Loucy (cell line): ENCODE measurements around the gene AGBL1.

Source experiments
- H2AFZ ChIP-seq: fragments of 200-600 bp; sonication (generic); 2 replicates; pipeline ENCODE4 v1.6.0; 2016; ENCODE audit warnings: antibody characterized with exemption, mild to moderate bottlenecking, low read length, moderate library complexity
- H3F3A ChIP-seq: fragments of 200-600 bp; 2 replicates; pipeline ENCODE4 v1.6.0; 2016; ENCODE audit warnings: antibody characterized with exemption, low read depth, mild to moderate bottlenecking
- H3K27me3 ChIP-seq: fragments of 200-600 bp; sonication (generic); 2 replicates; pipeline ENCODE4 v1.6.1; 2014; ENCODE audit warnings: low read length, mild to moderate bottlenecking; ENCODE audit not compliant: insufficient read depth, poor library complexity, severe bottlenecking
- H3K36me3 ChIP-seq: fragments of 200-600 bp; sonication (generic); 2 replicates; pipeline ENCODE4 v1.6.1; 2016; ENCODE audit warnings: low read length; ENCODE audit not compliant: insufficient read depth
- H3K4me1 ChIP-seq: fragments of 200-600 bp; sonication (generic); 2 replicates; pipeline ENCODE4 v1.5.1; 2014; ENCODE audit warnings: low read length, mild to moderate bottlenecking; ENCODE audit not compliant: insufficient read depth, poor library complexity, severe bottlenecking
- H3K4me2 ChIP-seq: fragments of 200-600 bp; sonication (generic); 2 replicates; pipeline ENCODE4 v1.6.0; 2014; ENCODE audit warnings: antibody characterized with exemption, low read length, low read depth, mild to moderate bottlenecking; ENCODE audit not compliant: poor library complexity, severe bottlenecking
- H3K4me3 ChIP-seq: fragments of 200-600 bp; sonication (generic); 2 replicates; pipeline ENCODE4 v1.5.1; 2014; ENCODE audit warnings: low read length, mild to moderate bottlenecking, mixed read lengths; ENCODE audit not compliant: poor library complexity, severe bottlenecking
- H3K79me2 ChIP-seq: fragments of 200-600 bp; sonication (generic); 2 replicates; pipeline ENCODE4 v1.6.1; 2014; ENCODE audit warnings: low read length; ENCODE audit not compliant: insufficient read depth
- H3K9ac ChIP-seq: fragments of 200-600 bp; sonication (generic); 2 replicates; pipeline ENCODE4 v1.6.0; 2014; ENCODE audit warnings: mild to moderate bottlenecking, low read depth, low read length, moderate library complexity; ENCODE audit not compliant: poor library complexity, severe bottlenecking
- H3K9me2 ChIP-seq: fragments of 200-600 bp; sonication (generic); replicated peaks from 2 replicates; pipeline ENCODE4 v1.6.1; 2016; ENCODE audit warnings: low read depth, low read length, mixed read lengths
- H3K9me3 ChIP-seq: fragments of 200-600 bp; sonication (generic); 2 replicates; pipeline ENCODE4 v1.6.1; 2014; ENCODE audit warnings: mild to moderate bottlenecking, antibody characterized with exemption, low read length, low read depth; ENCODE audit not compliant: insufficient read depth
- H4K20me1 ChIP-seq: fragments of 200-600 bp; sonication (generic); 2 replicates; pipeline ENCODE4 v1.6.0; 2014; ENCODE audit warnings: antibody characterized with exemption, low read length, mild to moderate bottlenecking; ENCODE audit not compliant: insufficient read depth, poor library complexity, severe bottlenecking
- EZH2phosphoT487 ChIP-seq: fragments of 200-600 bp; IDR thresholded peaks from 2 replicates; pipeline ENCODE4 v1.6.1; 2018; ENCODE audit warnings: antibody characterized with exemption, mild to moderate bottlenecking, moderate library complexity, borderline replicate concordance
- TF ChIP-seq, protein P1 (sequence below): fragments of 200-600 bp; sonication (generic); conservative IDR thresholded peaks from 2 replicates; pipeline ENCODE4 v1.5.1; 2014; ENCODE audit warnings: mild to moderate bottlenecking, antibody characterized with exemption, low read length

Gene AGBL1

DNA sequence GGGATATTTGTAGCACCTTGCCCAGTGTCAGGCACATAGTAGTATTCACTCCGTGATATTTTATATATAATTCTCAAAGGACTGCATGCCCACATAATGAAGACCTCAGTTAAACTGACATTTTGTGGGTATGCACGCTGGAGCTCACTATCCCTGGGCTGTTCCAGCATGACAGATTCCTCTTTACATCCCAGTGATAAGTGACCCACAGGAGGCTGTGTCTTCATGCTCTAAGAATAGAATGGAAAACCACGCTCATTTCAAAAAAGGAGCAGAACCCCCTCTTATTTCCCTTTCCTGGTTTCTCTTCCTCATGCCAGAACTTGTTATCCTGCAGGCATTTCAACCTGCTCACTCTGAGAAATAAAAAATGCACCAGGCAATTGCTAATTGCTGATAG, 717.5 kb downstream of the AGBL1 start:
- H3K9ac ChIP-seq, result no peak overlapping the region
- TF ChIP-seq EZH2phosphoT487, result no peak
- TF ChIP-seq, protein P1, sequence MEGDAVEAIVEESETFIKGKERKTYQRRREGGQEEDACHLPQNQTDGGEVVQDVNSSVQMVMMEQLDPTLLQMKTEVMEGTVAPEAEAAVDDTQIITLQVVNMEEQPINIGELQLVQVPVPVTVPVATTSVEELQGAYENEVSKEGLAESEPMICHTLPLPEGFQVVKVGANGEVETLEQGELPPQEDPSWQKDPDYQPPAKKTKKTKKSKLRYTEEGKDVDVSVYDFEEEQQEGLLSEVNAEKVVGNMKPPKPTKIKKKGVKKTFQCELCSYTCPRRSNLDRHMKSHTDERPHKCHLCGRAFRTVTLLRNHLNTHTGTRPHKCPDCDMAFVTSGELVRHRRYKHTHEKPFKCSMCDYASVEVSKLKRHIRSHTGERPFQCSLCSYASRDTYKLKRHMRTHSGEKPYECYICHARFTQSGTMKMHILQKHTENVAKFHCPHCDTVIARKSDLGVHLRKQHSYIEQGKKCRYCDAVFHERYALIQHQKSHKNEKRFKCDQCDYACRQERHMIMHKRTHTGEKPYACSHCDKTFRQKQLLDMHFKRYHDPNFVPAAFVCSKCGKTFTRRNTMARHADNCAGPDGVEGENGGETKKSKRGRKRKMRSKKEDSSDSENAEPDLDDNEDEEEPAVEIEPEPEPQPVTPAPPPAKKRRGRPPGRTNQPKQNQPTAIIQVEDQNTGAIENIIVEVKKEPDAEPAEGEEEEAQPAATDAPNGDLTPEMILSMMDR, result no peak
- no peaks in the 10 kb centered on the region for H3K36me3 ChIP-seq
- no peak overlapping the region for H3K4me2 ChIP-seq
- no peaks in the 10 kb centered on the region for H4K20me1 ChIP-seq
- H3K27me3 ChIP-seq, result no peaks in the 10 kb centered on the region
- H3F3A ChIP-seq, result no peaks in the 10 kb centered on the region
- no peaks in the 10 kb centered on the region for H3K4me1 ChIP-seq
- H2AFZ ChIP-seq, result no peak overlapping the region
- H3K9me3 ChIP-seq, result no peaks in the 10 kb centered on the region; the same call in 1 of the 2 replicates
- no peaks in the 10 kb centered on the region; the same call in 1 of the 2 replicates for H3K9me2 ChIP-seq
- no peak overlapping the region for H3K4me3 ChIP-seq
- H3K79me2 ChIP-seq, result no peaks in the 10 kb centered on the region

GRCh38 chr15:86799226-86799625, 719.6 kb downstream of the AGBL1 start:
- no peak overlapping the region for H3K9ac ChIP-seq
- H2AFZ ChIP-seq, result no peak overlapping the region
- H3K4me3 ChIP-seq, result no peak overlapping the region
- TF ChIP-seq, protein P1, result no peak
- TF ChIP-seq EZH2phosphoT487, result no peak
- no peaks in the 10 kb centered on the region for H3F3A ChIP-seq
- no peak overlapping the region for H3K4me2 ChIP-seq
- no peaks in the 10 kb centered on the region; the same call in 1 of the 2 replicates for H3K9me3 ChIP-seq
- no peaks in the 10 kb centered on the region for H4K20me1 ChIP-seq
- no peaks in the 10 kb centered on the region for H3K4me1 ChIP-seq
- H3K9me2 ChIP-seq, result no peaks in the 10 kb centered on the region
- H3K79me2 ChIP-seq, result no peaks in the 10 kb centered on the region
- no peaks in the 10 kb centered on the region for H3K36me3 ChIP-seq
- H3K27me3 ChIP-seq, result no peaks in the 10 kb centered on the region

- peaks cover 4% of the 10 kb centered on the region; the same call in 1 of the 2 replicates for H3K9me3 ChIP-seq
- H2AFZ ChIP-seq, result no peak overlapping the region
- H3K4me3 ChIP-seq, result no peak overlapping the region
- no peak overlapping the region for H3K9ac ChIP-seq
- H4K20me1 ChIP-seq, result no peaks in the 10 kb centered on the region
- no peaks in the 10 kb centered on the region for H3K4me1 ChIP-seq
- no peak overlapping the region for H3K4me2 ChIP-seq
- H3K79me2 ChIP-seq, result no peaks in the 10 kb centered on the region
- no peaks in the 10 kb centered on the region for H3F3A ChIP-seq
- no peak for TF ChIP-seq EZH2phosphoT487
- TF ChIP-seq, protein P1, result no peak
- H3K9me2 ChIP-seq, result no peaks in the 10 kb centered on the region
- H3K36me3 ChIP-seq, result no peaks in the 10 kb centered on the region
- H3K27me3 ChIP-seq, result no peaks in the 10 kb centered on the region
Measured at GRCh38 chr15:86802244-86802643, 722.6 kb downstream of the AGBL1 start.
